Measurements from ENCODE around the gene PGLYRP2.
"Not testable (repeated sequence)": the region's sequence is repeated elsewhere in the genome, so short reads cannot be mapped to it uniquely, and the experiment has no call there.

The PGLYRP2 gene

GRCh38 chr19:15487038-15487437, 7.7 kb upstream of the PGLYRP2 start:
- no peak for DNase-seq

- DNase-seq = not testable (repeated sequence)
Measured at GRCh38 chr19:15485768-15486167, 6.5 kb upstream of the PGLYRP2 start.

- DNase-seq = not testable (repeated sequence)
Measured at GRCh38 chr19:15480996-15481395, 1.7 kb upstream of the PGLYRP2 start.

GRCh38 chr19:15476325-15476724, 3.0 kb downstream of the PGLYRP2 start:
- DNase-seq = no peak

GRCh38 chr19:15475611-15476010, 3.7 kb downstream of the PGLYRP2 start:
- no peak for DNase-seq

GRCh38 chr19:15475169-15475568, 4.1 kb downstream of the PGLYRP2 start:
- DNase-seq = no peak

GRCh38 chr19:15473821-15474220, 5.5 kb downstream of the PGLYRP2 start:
- not testable (repeated sequence) for DNase-seq

GRCh38 chr19:15471639-15472101, 7.6 kb downstream of the PGLYRP2 start:
- DNase-seq = no peak

GRCh38 chr19:15469513-15470297, 9.6 kb downstream of the PGLYRP2 start:
- no peak for DNase-seq

- DNase-seq = no peak
Measured at GRCh38 chr19:15468675-15469512, 10.4 kb downstream of the PGLYRP2 start.

GRCh38 chr19:15467734-15468214, 11.5 kb downstream of the PGLYRP2 start:
- DNase-seq = no peak

GRCh38 chr19:15466851-15467733, 12.2 kb downstream of the PGLYRP2 start:
- peak; percentile 1 for DNase-seq

GRCh38 chr19:15464394-15465385, 14.6 kb downstream of the PGLYRP2 start, which contains the start of gene RASAL3:
Gene RASAL3, minus strand, starts transcription at chr19:15464544. Its CDS starts 186 bp downstream, at chr19:15464358.
- no peak for DNase-seq

- DNase-seq = no peak
Measured at GRCh38 chr19:15463861-15464371, 15.4 kb downstream of the PGLYRP2 start.

GRCh38 chr19:15461694-15462093, 17.6 kb downstream of the PGLYRP2 start:
- DNase-seq = no peak

GRCh38 chr19:15457701-15458484, 21.4 kb downstream of the PGLYRP2 start:
- DNase-seq = no peak

GRCh38 chr19:15456871-15457700, 22.2 kb downstream of the PGLYRP2 start:
- no peak for DNase-seq

- no peak for DNase-seq
Measured at GRCh38 chr19:15456441-15456840, 22.9 kb downstream of the PGLYRP2 start.

- DNase-seq = no peak
Measured at GRCh38 chr19:15455996-15456395, 23.3 kb downstream of the PGLYRP2 start.
